NT2/D1 (cell line): ENCODE results near the gene ANKRD22.

ENCODE experiments used
- SUZ12 ChIP-seq: IDR thresholded peaks from 2 replicates; pipeline ENCODE4 v1.6.1; 2011; ENCODE audit not compliant: insufficient read length, insufficient read depth; ENCODE audit errors: extremely low read depth
- YY1 ChIP-seq: IDR thresholded peaks from 2 replicates; pipeline ENCODE4 v1.6.1; 2011; ENCODE audit not compliant: insufficient read length, insufficient read depth
- ZNF274 ChIP-seq: IDR thresholded peaks from 2 replicates; pipeline ENCODE4 v1.6.1; 2011; ENCODE audit warnings: mild to moderate bottlenecking, low read depth, low read length

DNA sequence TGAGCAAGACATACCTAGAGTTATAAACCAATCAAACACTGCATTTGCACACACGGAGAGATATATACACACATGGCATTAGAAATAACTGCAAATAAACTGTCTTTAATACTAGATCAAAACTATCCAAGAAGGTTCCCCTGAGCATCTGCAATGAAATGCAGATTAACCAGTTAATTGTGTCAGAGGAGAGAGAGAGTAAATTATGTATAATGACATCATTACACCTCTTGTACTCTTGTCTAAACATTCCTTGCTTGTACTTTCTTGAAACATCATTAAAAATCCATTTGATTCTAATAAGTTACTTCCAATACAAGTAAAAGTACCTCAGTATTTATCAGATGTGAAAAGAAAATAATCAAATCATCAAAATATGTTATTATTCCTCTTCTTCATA lies 932 bp downstream of the ANKRD22 start:
- TF ChIP-seq ZNF274: no peak
- TF ChIP-seq YY1: no peak
- TF ChIP-seq SUZ12: no peak
